D341Med (cell line): ENCODE results near the gene RTL1.

Source experiments
- DNase-seq: peaks from one replicate; pipeline ENCODE4 v3.0.0; 2012; ENCODE audit warnings: low spot score

The RTL1 gene

GRCh38 chr14:100903672-100904185 is at the start of gene RTL1:
Gene RTL1 (minus strand): TSS chr14:100903722. CDS start chr14:100884788, 18,934 bp downstream.
- DNase-seq: no peak

- DNase-seq: no peak
These were observed 46.5 kb upstream of the RTL1 start for GRCh38 chr14:100950024-100950423.

GRCh38 chr14:100944052-100944451 is 40.5 kb upstream of the RTL1 start:
- DNase-seq: no peak

GRCh38 chr14:100930270-100930669 is 26.7 kb upstream of the RTL1 start:
- DNase-seq: no peak

- DNase-seq: no peak
These were observed 12.0 kb upstream of the RTL1 start for GRCh38 chr14:100915560-100915959.

GRCh38 chr14:100914597-100915021 is 11.1 kb upstream of the RTL1 start:
- DNase-seq: no peak

GRCh38 chr14:100911665-100912316 is 8.3 kb upstream of the RTL1 start:
- no peak for DNase-seq

GRCh38 chr14:100910888-100911664 is 7.6 kb upstream of the RTL1 start:
- DNase-seq: no peak

- no peak for DNase-seq
These were observed 5.9 kb upstream of the RTL1 start for GRCh38 chr14:100909439-100909838.

GRCh38 chr14:100907240-100907639 is 3.7 kb upstream of the RTL1 start:
- no peak for DNase-seq

GRCh38 chr14:100906420-100906819 is 2.9 kb upstream of the RTL1 start:
- DNase-seq: no peak

- DNase-seq: no peak
These were observed 1.6 kb upstream of the RTL1 start for GRCh38 chr14:100905166-100905565.

- DNase-seq: no peak
These were observed 975 bp upstream of the RTL1 start for GRCh38 chr14:100904307-100905087.

- DNase-seq: no peak
These were observed 421 bp downstream of the RTL1 start for GRCh38 chr14:100903134-100903468.

GRCh38 chr14:100902295-100903133 is 1.0 kb downstream of the RTL1 start:
- no peak for DNase-seq

- DNase-seq: no peak
These were observed 1.9 kb downstream of the RTL1 start for GRCh38 chr14:100901391-100902183.

GRCh38 chr14:100900837-100901390 is 2.6 kb downstream of the RTL1 start:
- DNase-seq: no peak

- DNase-seq: no peak
These were observed 3.4 kb downstream of the RTL1 start for GRCh38 chr14:100899884-100900771.
